Ishikawa (cell line): ENCODE results near the gene NTF3.

Source experiments
- CEBPB ChIP-seq: IDR thresholded peaks from 2 replicates; pipeline ENCODE4 v1.6.1; 2012
- EGR1 ChIP-seq: IDR thresholded peaks from 2 replicates; pipeline ENCODE4 v1.6.1; 2012
- EP300 ChIP-seq: IDR thresholded peaks from 2 replicates; pipeline ENCODE4 v1.6.1; 2012; ENCODE audit warnings: borderline replicate concordance
- MAX ChIP-seq: IDR thresholded peaks from 2 replicates; pipeline ENCODE4 v1.6.1; 2012
- RAD21 ChIP-seq: IDR thresholded peaks from 2 replicates; pipeline ENCODE4 v1.6.1; 2012; ENCODE audit warnings: low read depth
- TAF1 ChIP-seq: IDR thresholded peaks from 2 replicates; pipeline ENCODE4 v1.6.1; 2012; ENCODE audit warnings: low read depth, mild to moderate bottlenecking
- YY1 ChIP-seq: IDR thresholded peaks from 2 replicates; pipeline ENCODE4 v1.6.1; 2012; ENCODE audit warnings: low read depth
- ZBTB7A ChIP-seq: IDR thresholded peaks from 2 replicates; pipeline ENCODE4 v1.6.1; 2012; ENCODE audit warnings: low read depth
- TF ChIP-seq, protein P1 (sequence below): IDR thresholded peaks from 2 replicates; pipeline ENCODE4 v1.6.1; 2012; ENCODE audit warnings: low read depth, mild to moderate bottlenecking

DNA sequence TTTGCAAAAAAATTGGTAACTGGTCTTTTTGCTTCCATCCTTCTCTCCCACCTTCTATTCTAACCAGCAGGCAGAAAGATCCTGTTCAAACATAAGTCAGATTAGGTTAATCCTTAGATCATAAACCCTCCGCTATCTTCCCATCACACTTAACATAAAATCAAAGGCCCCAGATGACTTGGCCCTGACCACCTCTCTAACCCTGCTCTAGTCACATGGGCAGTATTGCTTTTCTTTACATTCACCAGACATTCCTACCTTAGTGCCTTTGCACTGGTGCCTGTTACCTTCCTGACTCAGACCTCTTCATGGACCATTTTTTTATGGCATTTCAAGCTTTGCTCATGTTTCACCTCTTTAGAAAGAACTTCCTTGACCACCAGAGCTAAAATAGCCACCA lies 83.5 kb downstream of the NTF3 start:
- TF ChIP-seq ZBTB7A (no peak), TAF1 (no peak), MAX (no peak), CEBPB (no peak), EGR1 (no peak), EP300 (no peak), RAD21 (no peak), YY1 (no peak)
- TF ChIP-seq, protein P1, sequence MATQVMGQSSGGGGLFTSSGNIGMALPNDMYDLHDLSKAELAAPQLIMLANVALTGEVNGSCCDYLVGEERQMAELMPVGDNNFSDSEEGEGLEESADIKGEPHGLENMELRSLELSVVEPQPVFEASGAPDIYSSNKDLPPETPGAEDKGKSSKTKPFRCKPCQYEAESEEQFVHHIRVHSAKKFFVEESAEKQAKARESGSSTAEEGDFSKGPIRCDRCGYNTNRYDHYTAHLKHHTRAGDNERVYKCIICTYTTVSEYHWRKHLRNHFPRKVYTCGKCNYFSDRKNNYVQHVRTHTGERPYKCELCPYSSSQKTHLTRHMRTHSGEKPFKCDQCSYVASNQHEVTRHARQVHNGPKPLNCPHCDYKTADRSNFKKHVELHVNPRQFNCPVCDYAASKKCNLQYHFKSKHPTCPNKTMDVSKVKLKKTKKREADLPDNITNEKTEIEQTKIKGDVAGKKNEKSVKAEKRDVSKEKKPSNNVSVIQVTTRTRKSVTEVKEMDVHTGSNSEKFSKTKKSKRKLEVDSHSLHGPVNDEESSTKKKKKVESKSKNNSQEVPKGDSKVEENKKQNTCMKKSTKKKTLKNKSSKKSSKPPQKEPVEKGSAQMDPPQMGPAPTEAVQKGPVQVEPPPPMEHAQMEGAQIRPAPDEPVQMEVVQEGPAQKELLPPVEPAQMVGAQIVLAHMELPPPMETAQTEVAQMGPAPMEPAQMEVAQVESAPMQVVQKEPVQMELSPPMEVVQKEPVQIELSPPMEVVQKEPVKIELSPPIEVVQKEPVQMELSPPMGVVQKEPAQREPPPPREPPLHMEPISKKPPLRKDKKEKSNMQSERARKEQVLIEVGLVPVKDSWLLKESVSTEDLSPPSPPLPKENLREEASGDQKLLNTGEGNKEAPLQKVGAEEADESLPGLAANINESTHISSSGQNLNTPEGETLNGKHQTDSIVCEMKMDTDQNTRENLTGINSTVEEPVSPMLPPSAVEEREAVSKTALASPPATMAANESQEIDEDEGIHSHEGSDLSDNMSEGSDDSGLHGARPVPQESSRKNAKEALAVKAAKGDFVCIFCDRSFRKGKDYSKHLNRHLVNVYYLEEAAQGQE, result no peak
